ENCODE measurements around the gene ZNF780B. TPM values are rescaled to one million over a fixed set of nuclear protein-coding genes. Genes with fewer than 3 reads are reported as not detected.

ZNF780B gene
- total RNA-seq, 3 donors from 2014 or later, result 16.9 to 30.9 (median 21.8) TPM

DNA sequence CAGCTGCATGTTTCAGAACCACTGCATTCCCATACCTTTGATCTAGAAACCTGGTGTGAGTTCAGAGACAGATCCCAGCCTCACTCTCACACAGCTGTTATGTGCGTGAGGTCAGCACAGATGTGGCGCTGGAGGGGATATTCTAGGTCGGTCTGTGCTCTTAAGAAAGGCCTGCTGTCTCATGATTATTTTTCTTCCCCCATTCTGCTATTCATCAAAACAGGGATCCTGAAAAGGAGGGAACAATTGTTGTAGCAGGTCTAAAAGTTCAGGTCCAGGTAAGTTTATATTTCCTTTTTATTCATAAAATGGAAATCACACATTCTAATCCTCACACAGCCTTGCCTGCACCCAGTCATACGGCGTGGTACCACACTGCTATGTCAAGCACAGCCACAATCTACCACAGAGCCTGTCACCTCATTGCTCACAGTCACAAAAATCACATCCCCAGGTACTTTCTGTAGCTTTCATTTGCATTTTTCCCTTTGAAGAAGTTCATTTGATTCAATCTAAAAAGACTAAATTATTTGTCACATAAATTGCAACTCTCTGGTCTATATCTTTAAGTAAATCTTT lies 58.3 kb downstream of the ZNF780B start:
- Histone ChIP-seq H3K4me3 (no peak overlapping the region), H3K36me3 (ENCODE audit: low read depth) (no peaks in the 10 kb centered on the region), H3K4me1 (ENCODE audit: low read depth) (peaks cover 6% of the 10 kb centered on the region), H3K9me3 (peaks cover 9% of the 10 kb centered on the region)
- ATAC-seq, result no peak
- intact Hi-C loops (cut with DNase I, micrococcal nuclease), result no loop called here
- TF ChIP-seq CTCF (IDR thresholded peaks at IDR 0.05), result no peak
- DNase-seq, result no peak

DNA sequence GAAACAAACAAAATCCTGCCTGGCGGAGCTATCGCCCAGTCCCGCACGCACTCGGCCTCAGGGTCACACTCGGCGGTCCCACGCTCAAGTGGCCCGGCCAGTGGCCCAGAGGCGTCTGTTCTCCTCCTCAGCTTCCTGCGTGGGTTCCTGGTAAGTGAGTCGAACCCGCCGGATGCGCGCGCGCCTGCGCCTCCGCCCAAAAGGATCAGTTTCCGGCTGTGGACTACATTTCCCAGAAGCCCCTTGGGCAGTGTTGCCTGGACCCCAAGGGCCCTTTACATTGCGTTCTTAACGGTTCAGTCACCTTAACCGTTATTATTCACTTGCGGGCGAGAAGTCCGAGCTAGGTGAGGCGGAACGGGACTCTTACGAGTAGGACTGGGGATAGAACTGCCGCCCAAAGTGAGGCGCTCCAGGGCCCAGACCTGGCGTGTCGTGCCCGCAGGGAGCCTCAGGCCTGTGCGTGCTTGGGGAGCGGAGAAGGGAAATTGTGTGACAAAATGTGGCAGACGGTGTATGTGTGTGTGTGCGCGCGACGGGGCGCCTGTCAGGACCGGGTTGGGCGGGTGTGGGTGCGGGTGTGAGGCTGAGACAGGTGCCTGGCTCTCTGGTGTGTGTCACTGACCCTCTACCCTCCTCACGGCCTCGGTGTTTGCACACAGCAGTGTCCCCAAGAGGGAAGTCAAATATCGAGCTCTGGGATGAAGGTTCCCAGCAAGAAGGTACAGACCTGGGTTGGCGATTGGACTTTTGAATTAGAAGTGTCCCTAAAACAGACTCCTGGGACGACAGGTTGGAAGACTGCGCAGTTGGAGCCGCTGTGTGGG lies 59.0 kb downstream of the ZNF780B start, which contains the start of gene ZNF546:
ZNF546 (plus strand) TSS at position 250 of the 827 bp plus-strand sequence. CDS start 1,267 bp downstream, outside the sequence.
- peak; percentile 99 for ATAC-seq
- peaks cover 9% of the 10 kb centered on the region for H3K9me3 ChIP-seq
- H3K4me1 ChIP-seq (ENCODE audit: low read depth), result peaks cover 6% of the 10 kb centered on the region
- intact Hi-C loops (cut with DNase I, micrococcal nuclease), result no loop called here
- DNase-seq, result peak; percentile 92 to 95 (median 94)
- peak within 1 kb of the TSS; percentile 42 for H3K4me3 ChIP-seq
- no peaks in the 10 kb centered on the region for H3K36me3 ChIP-seq (ENCODE audit: low read depth)
- TF ChIP-seq CTCF (IDR thresholded peaks at IDR 0.05), result no peak

DNA sequence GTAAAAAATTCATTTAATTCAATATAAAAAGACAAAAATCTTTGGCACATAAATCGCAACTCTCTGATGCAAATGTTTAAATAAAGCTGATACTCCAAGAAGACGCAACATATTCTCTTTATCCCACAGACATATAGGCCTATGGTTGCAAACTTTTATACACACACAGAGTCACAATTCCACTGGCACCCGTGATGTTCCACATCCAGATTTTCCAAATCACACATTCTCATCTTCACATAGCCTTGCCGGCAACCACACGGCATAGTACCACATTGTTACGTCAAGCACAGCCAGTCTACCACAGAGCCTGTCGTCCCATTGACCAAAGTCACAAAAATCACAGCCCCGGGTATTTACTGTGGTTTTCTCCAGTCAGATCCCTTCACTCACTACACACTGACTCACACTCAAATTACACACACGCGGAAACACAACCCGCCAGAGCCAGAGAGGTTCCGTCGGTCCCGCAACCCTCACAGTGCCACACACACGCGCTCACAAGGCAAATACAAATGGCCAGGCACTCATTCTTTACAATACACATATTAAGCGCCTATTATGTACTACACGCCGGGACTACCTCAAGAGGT lies 59.7 kb downstream of the ZNF780B start:
- intact Hi-C loops (cut with DNase I, micrococcal nuclease), result no loop called here
- Histone ChIP-seq H3K9me3 (peaks cover 9% of the 10 kb centered on the region), H3K4me1 (ENCODE audit: low read depth) (peaks cover 6% of the 10 kb centered on the region), H3K4me3 (peak overlapping the region; percentile 42), H3K36me3 (ENCODE audit: low read depth) (no peaks in the 10 kb centered on the region)
- DNase-seq (peak in 1 of 3 donors; percentile 30), ATAC-seq (peak; percentile 64)
- no peak for TF ChIP-seq CTCF (IDR thresholded peaks at IDR 0.05)

DNA sequence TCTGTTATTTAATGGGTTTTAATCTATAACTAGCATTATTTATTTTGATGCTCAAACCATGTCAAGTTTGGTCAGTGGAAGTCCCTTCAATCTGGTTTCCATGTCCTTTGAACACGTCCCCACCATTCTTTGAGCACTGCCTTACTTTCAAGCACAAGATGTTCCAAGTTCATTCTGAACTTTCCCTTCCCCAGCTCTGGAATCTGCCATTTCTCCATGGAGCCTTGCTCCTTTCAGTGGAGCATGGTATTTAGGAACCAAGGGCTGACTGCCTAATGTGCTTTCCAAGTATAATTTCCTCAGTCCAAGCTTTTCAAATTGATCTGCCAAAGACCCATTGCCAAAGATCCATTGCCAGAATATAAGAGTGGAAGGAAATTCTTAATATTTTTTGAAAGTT lies 60.2 kb downstream of the ZNF780B start:
- DNase-seq (no peak), ATAC-seq (no peak)
- intact Hi-C loops (cut with DNase I, micrococcal nuclease), result no loop called here

DNA sequence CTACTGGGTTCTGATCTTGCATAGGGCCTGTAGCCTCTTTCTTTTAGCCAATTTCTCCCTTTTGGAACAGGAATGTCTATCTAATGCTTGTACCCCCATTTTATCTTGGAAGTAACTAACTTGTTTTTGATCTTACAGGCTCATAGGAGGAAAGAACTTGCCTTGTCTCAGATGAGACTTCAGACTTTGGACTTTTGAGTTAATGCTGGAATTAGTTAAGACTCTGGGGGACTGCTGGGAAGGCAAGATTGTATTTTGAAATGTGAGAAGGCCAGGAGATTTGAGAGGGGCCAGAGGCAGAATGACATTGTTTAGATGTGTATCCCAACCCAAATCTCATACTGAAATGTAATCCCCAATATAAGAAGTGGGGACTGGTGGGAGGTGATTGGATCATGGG lies 61.7 kb downstream of the ZNF780B start:
- peaks cover 9% of the 10 kb centered on the region for H3K9me3 ChIP-seq
- H3K4me3 ChIP-seq, result no peak overlapping the region
- intact Hi-C loops (cut with DNase I, micrococcal nuclease), result no loop called here
- DNase-seq, result no peak
- TF ChIP-seq CTCF (IDR thresholded peaks at IDR 0.05), result no peak
- ATAC-seq, result no peak
- peaks cover 6% of the 10 kb centered on the region for H3K4me1 ChIP-seq (ENCODE audit: low read depth)
- no peaks in the 10 kb centered on the region for H3K36me3 ChIP-seq (ENCODE audit: low read depth)

More for the DNA sequence above, 60.2 kb downstream of the ZNF780B start:
- TF ChIP-seq CTCF (IDR thresholded peaks at IDR 0.05), result no peak
- no peak overlapping the region for H3K4me3 ChIP-seq
- no peaks in the 10 kb centered on the region for H3K36me3 ChIP-seq (ENCODE audit: low read depth)
- H3K4me1 ChIP-seq (ENCODE audit: low read depth), result peaks cover 6% of the 10 kb centered on the region
- peaks cover 9% of the 10 kb centered on the region for H3K9me3 ChIP-seq

Data from mucosa of descending colon (tissue), 3 donors.